ENCODE data around the gene RYR3.
A peak's percentile ranks its signal among the peaks of the same experiment; 100 is the strongest.

Gene RYR3

GRCh38 chr15:33754242-33754641, 443.5 kb downstream of the RYR3 start:
- Histone ChIP-seq H3K14ac (ENCODE audit: low read length in 2 of 2) (no peak overlapping the region), H3K4me2 (ENCODE audit: low read length, poor library complexity, severe bottlenecking) (no peak overlapping the region), H3K4me3 (ENCODE audit: insufficient read depth in 1 of 2, low read depth in 1 of 2, low read length in 2 of 2) (no peak overlapping the region), H2BK15ac (ENCODE audit: low read depth, poor library complexity, severe bottlenecking) (no peak overlapping the region), H3K27ac (ENCODE audit: low read length, poor library complexity, severe bottlenecking) (no peak overlapping the region), H2AFZ (ENCODE audit: low read depth, low read length) (no peak overlapping the region), H4K91ac (ENCODE audit: low read length) (no peak overlapping the region), H4K8ac (ENCODE audit: low read length) (no peak overlapping the region), H3K9me3 (ENCODE audit: control insufficient read depth, low read length) (no peaks in the 10 kb centered on the region), H3K9ac (ENCODE audit: low read length) (no peak overlapping the region), H2BK12ac (ENCODE audit: low read length in 2 of 2) (no peak overlapping the region), H3K79me1 (replicated peaks; ENCODE audit: low read length, poor library complexity, severe bottlenecking) (no peaks in the 10 kb centered on the region), H3K4ac (ENCODE audit: low read depth in 1 of 2, low read length in 2 of 2) (no peak overlapping the region), H3K23ac (ENCODE audit: low read length in 2 of 2) (no peak overlapping the region), H2AK5ac (ENCODE audit: low read length, severe bottlenecking) (no peak overlapping the region), H2BK5ac (ENCODE audit: low read depth, low read length, poor library complexity, severe bottlenecking) (no peak overlapping the region), H3K4me1 (ENCODE audit: control insufficient read depth, insufficient read depth, low read depth, low read length) (no peaks in the 10 kb centered on the region), H2BK120ac (ENCODE audit: low read depth, low read length) (no peak overlapping the region), H3K36me3 (ENCODE audit: control insufficient read depth in 1 of 2, insufficient read depth in 2 of 2, low read depth in 1 of 2, low read length in 2 of 2) (peaks cover 0 to 27% of the 10 kb centered on the region in 2 experiments), H3K18ac (ENCODE audit: low read depth in 1 of 2, low read length in 2 of 2) (no peak overlapping the region), H3K27me3 (ENCODE audit: control insufficient read depth in 1 of 2, insufficient read depth in 1 of 2, low read length in 2 of 2) (peaks cover 10 to 12% of the 10 kb centered on the region in 2 experiments)
- no peak for DNase-seq
- WGBS: 83% methylated on average over 3 of the region's 3 CpGs

GRCh38 chr15:33756961-33757360, 446.2 kb downstream of the RYR3 start:
- Histone ChIP-seq H3K9ac (ENCODE audit: low read length) (no peak overlapping the region), H3K4me1 (ENCODE audit: control insufficient read depth, insufficient read depth, low read depth, low read length) (no peaks in the 10 kb centered on the region), H2BK5ac (ENCODE audit: low read depth, low read length, poor library complexity, severe bottlenecking) (no peak overlapping the region), H3K4ac (ENCODE audit: low read depth in 1 of 2, low read length in 2 of 2) (no peak overlapping the region), H2BK12ac (ENCODE audit: low read length in 2 of 2) (no peak overlapping the region), H4K91ac (ENCODE audit: low read length) (no peak overlapping the region), H3K23ac (ENCODE audit: low read length in 2 of 2) (no peak overlapping the region), H3K18ac (ENCODE audit: low read depth in 1 of 2, low read length in 2 of 2) (no peak overlapping the region), H3K36me3 (ENCODE audit: control insufficient read depth in 1 of 2, insufficient read depth in 2 of 2, low read depth in 1 of 2, low read length in 2 of 2) (peaks cover 0 to 23% of the 10 kb centered on the region in 2 experiments), H3K27me3 (ENCODE audit: control insufficient read depth in 1 of 2, insufficient read depth in 1 of 2, low read length in 2 of 2) (peaks cover 10 to 12% of the 10 kb centered on the region in 2 experiments), H2AK5ac (ENCODE audit: low read length, severe bottlenecking) (no peak overlapping the region), H3K9me3 (ENCODE audit: control insufficient read depth, low read length) (no peaks in the 10 kb centered on the region), H3K79me1 (replicated peaks; ENCODE audit: low read length, poor library complexity, severe bottlenecking) (no peaks in the 10 kb centered on the region), H3K14ac (ENCODE audit: low read length in 2 of 2) (no peak overlapping the region), H4K8ac (ENCODE audit: low read length) (no peak overlapping the region), H3K27ac (ENCODE audit: low read length, poor library complexity, severe bottlenecking) (no peak overlapping the region), H2AFZ (ENCODE audit: low read depth, low read length) (no peak overlapping the region), H3K4me2 (ENCODE audit: low read length, poor library complexity, severe bottlenecking) (no peak overlapping the region), H2BK15ac (ENCODE audit: low read depth, poor library complexity, severe bottlenecking) (no peak overlapping the region), H3K4me3 (ENCODE audit: insufficient read depth in 1 of 2, low read depth in 1 of 2, low read length in 2 of 2) (no peak overlapping the region), H2BK120ac (ENCODE audit: low read depth, low read length) (no peak overlapping the region)
- WGBS: 74% methylated on average over 5 of the region's 5 CpGs
- DNase-seq: no peak

GRCh38 chr15:33757516-33758232, 446.9 kb downstream of the RYR3 start:
- no peak for DNase-seq
- no peak overlapping the region for H3K14ac ChIP-seq (ENCODE audit: low read length in 2 of 2)
- H3K4ac ChIP-seq (ENCODE audit: low read depth in 1 of 2, low read length in 2 of 2): no peak overlapping the region
- no peak overlapping the region for H2AK5ac ChIP-seq (ENCODE audit: low read length, severe bottlenecking)
- H2BK5ac ChIP-seq (ENCODE audit: low read depth, low read length, poor library complexity, severe bottlenecking): no peak overlapping the region
- H3K18ac ChIP-seq (ENCODE audit: low read depth in 1 of 2, low read length in 2 of 2): no peak overlapping the region
- H2BK12ac ChIP-seq (ENCODE audit: low read length in 2 of 2): no peak overlapping the region
- no peak overlapping the region for H3K9ac ChIP-seq (ENCODE audit: low read length)
- 86% methylated on average over 12 of the region's 13 CpGs for WGBS
- H3K27ac ChIP-seq (ENCODE audit: low read length, poor library complexity, severe bottlenecking): no peak overlapping the region
- no peak overlapping the region for H2AFZ ChIP-seq (ENCODE audit: low read depth, low read length)
- H4K8ac ChIP-seq (ENCODE audit: low read length): no peak overlapping the region
- H3K4me3 ChIP-seq (ENCODE audit: insufficient read depth in 1 of 2, low read depth in 1 of 2, low read length in 2 of 2): no peak overlapping the region
- no peak overlapping the region for H3K4me2 ChIP-seq (ENCODE audit: low read length, poor library complexity, severe bottlenecking)
- H2BK15ac ChIP-seq (ENCODE audit: low read depth, poor library complexity, severe bottlenecking): no peak overlapping the region
- H3K9me3 ChIP-seq (ENCODE audit: control insufficient read depth, low read length): no peaks in the 10 kb centered on the region
- H2BK120ac ChIP-seq (ENCODE audit: low read depth, low read length): no peak overlapping the region
- no peak overlapping the region for H4K91ac ChIP-seq (ENCODE audit: low read length)
- H3K23ac ChIP-seq (ENCODE audit: low read length in 2 of 2): no peak overlapping the region
- peaks cover 10 to 12% of the 10 kb centered on the region in 2 experiments for H3K27me3 ChIP-seq (ENCODE audit: control insufficient read depth in 1 of 2, insufficient read depth in 1 of 2, low read length in 2 of 2)
- no peaks in the 10 kb centered on the region for H3K79me1 ChIP-seq (replicated peaks; ENCODE audit: low read length, poor library complexity, severe bottlenecking)
- H3K36me3 ChIP-seq (ENCODE audit: control insufficient read depth in 1 of 2, insufficient read depth in 2 of 2, low read depth in 1 of 2, low read length in 2 of 2): peaks cover 0 to 23% of the 10 kb centered on the region in 2 experiments
- no peaks in the 10 kb centered on the region for H3K4me1 ChIP-seq (ENCODE audit: control insufficient read depth, insufficient read depth, low read depth, low read length)

- H4K8ac ChIP-seq (ENCODE audit: low read length): no peak overlapping the region
- WGBS: 65% methylated on average over 7 of the region's 7 CpGs
- H3K14ac ChIP-seq (ENCODE audit: low read length in 2 of 2): no peak overlapping the region
Measured at GRCh38 chr15:33766389-33766788, 455.6 kb downstream of the RYR3 start.

More at GRCh38 chr15:33766389-33766788, 455.6 kb downstream of the RYR3 start:
- Histone ChIP-seq H2AK5ac (ENCODE audit: low read length, severe bottlenecking) (no peak overlapping the region), H3K18ac (ENCODE audit: low read depth in 1 of 2, low read length in 2 of 2) (no peak overlapping the region), H3K4me2 (ENCODE audit: low read length, poor library complexity, severe bottlenecking) (no peak overlapping the region), H3K79me1 (replicated peaks; ENCODE audit: low read length, poor library complexity, severe bottlenecking) (no peaks in the 10 kb centered on the region), H2BK12ac (ENCODE audit: low read length in 2 of 2) (no peak overlapping the region), H3K27me3 (ENCODE audit: control insufficient read depth in 1 of 2, insufficient read depth in 1 of 2, low read length in 2 of 2) (peaks cover 0 to 12% of the 10 kb centered on the region in 2 experiments), H3K9me3 (ENCODE audit: control insufficient read depth, low read length) (no peaks in the 10 kb centered on the region), H3K36me3 (ENCODE audit: control insufficient read depth in 1 of 2, insufficient read depth in 2 of 2, low read depth in 1 of 2, low read length in 2 of 2) (no peaks in the 10 kb centered on the region), H3K27ac (ENCODE audit: low read length, poor library complexity, severe bottlenecking) (no peak overlapping the region), H2BK15ac (ENCODE audit: low read depth, poor library complexity, severe bottlenecking) (no peak overlapping the region), H3K4me3 (ENCODE audit: insufficient read depth in 1 of 2, low read depth in 1 of 2, low read length in 2 of 2) (no peak overlapping the region), H3K4me1 (ENCODE audit: control insufficient read depth, insufficient read depth, low read depth, low read length) (no peaks in the 10 kb centered on the region), H2BK5ac (ENCODE audit: low read depth, low read length, poor library complexity, severe bottlenecking) (no peak overlapping the region), H3K4ac (ENCODE audit: low read depth in 1 of 2, low read length in 2 of 2) (no peak overlapping the region), H3K23ac (ENCODE audit: low read length in 2 of 2) (no peak overlapping the region), H2AFZ (ENCODE audit: low read depth, low read length) (no peak overlapping the region), H2BK120ac (ENCODE audit: low read depth, low read length) (no peak overlapping the region), H4K91ac (ENCODE audit: low read length) (no peak overlapping the region), H3K9ac (ENCODE audit: low read length) (no peak overlapping the region)
- DNase-seq: peak; percentile 4

Data from mesenchymal stem cell (in vitro differentiated cells and primary cell).